PC-9 (cell line): ENCODE data around the gene ZNF674. TPM values are rescaled to one million over a fixed set of nuclear protein-coding genes. Genes with fewer than 3 reads are reported as not detected.

Experiments
- BruUV-seq: library from RNA; stranded (reverse); fragments of 400-500 nt; replicated peaks from 2 replicates; lab custom pipeline; 2021; lab: Mats Ljungman, UMichigan
- CTCF ChIA-PET: fragments of 300-600 bp; sonication (Branson Sonifier 250); formaldehyde crosslinking; loops from one replicate; lab custom pipeline; 2022; ENCODE audit warnings: antibody characterized with exemption; lab: Charles Lee
- POLR2A ChIA-PET: fragments of 300-600 bp; sonication (Branson Sonifier 250); formaldehyde crosslinking; loops from one replicate; lab custom pipeline; 2022; ENCODE audit warnings: antibody characterized with exemption; ENCODE audit not compliant: unreplicated experiment; lab: Charles Lee
- DNase-seq, 2 experiments: peaks; one replicate each; pipeline versions ENCODE4 v3.0.0 to v3.0.0-alpha.2; 2015 to 2022; ENCODE audit warnings: mixed read lengths in 1 of 2
- H2AFZ ChIP-seq: fragments of 200-600 bp; sonication (generic); 2 replicates; pipeline ENCODE4 v1.8.1; 2017; ENCODE audit warnings: antibody characterized with exemption
- H3F3A ChIP-seq: fragments of 200-600 bp; sonication (generic); 2 replicates; pipeline ENCODE4 v1.8.1; 2017; ENCODE audit warnings: antibody characterized with exemption, mild to moderate bottlenecking, low read depth; ENCODE audit not compliant: insufficient read depth
- H3K27ac ChIP-seq: fragments of 200-600 bp; sonication (generic); 2 replicates; pipeline ENCODE4 v1.6.1; 2016; ENCODE audit warnings: mixed run types
- H3K27me3 ChIP-seq: fragments of 200-600 bp; sonication (generic); 2 replicates; pipeline ENCODE4 v1.6.1; 2016; ENCODE audit warnings: low read depth, mixed run types; ENCODE audit not compliant: insufficient read depth
- H3K36me3 ChIP-seq: fragments of 200-600 bp; sonication (generic); 2 replicates; pipeline ENCODE4 v1.6.1; 2016; ENCODE audit warnings: low read depth, mixed run types
- H3K4me1 ChIP-seq: fragments of 200-600 bp; sonication (generic); replicated peaks from 2 replicates; pipeline ENCODE4 v1.6.1; 2016; ENCODE audit warnings: mixed run types; ENCODE audit not compliant: insufficient read depth
- H3K4me2 ChIP-seq: fragments of 200-600 bp; sonication (generic); 2 replicates; pipeline ENCODE4 v1.6.1; 2017; ENCODE audit warnings: mixed run types
- H3K4me3 ChIP-seq: fragments of 200-600 bp; sonication (generic); 2 replicates; pipeline ENCODE4 v1.6.1; 2016; ENCODE audit warnings: mixed run types
- H3K79me2 ChIP-seq: fragments of 200-600 bp; sonication (generic); 2 replicates; pipeline ENCODE4 v1.6.1; 2017; ENCODE audit warnings: low read depth, mixed run types
- H3K9me2 ChIP-seq: fragments of 200-600 bp; sonication (generic); 2 replicates; pipeline ENCODE4 v1.8.1; 2017; ENCODE audit warnings: mild to moderate bottlenecking; ENCODE audit not compliant: insufficient read depth
- H3K9me3 ChIP-seq: fragments of 200-600 bp; sonication (generic); 2 replicates; pipeline ENCODE4 v1.8.1; 2016; ENCODE audit warnings: low read depth; ENCODE audit not compliant: insufficient read depth
- H4K20me1 ChIP-seq: fragments of 200-600 bp; sonication (generic); 2 replicates; pipeline ENCODE4 v1.8.1; 2017; ENCODE audit not compliant: insufficient read depth
- EZH2 ChIP-seq: fragments of 200-600 bp; sonication (generic); IDR thresholded peaks from 2 replicates; pipeline ENCODE4 v1.8.0; 2017; ENCODE audit warnings: antibody characterized with exemption, low read depth
- intact Hi-C: fragments of 100-400 bp; cut with micrococcal nuclease; formaldehyde crosslinking; loops from one replicate; pipeline ENCODE4 v1.10.0; 2022; ENCODE audit not compliant: unreplicated experiment
- total RNA-seq: library from RNA; stranded (reverse); gene quantifications from 2 replicates; pipeline ENCODE4 v1.2.3, GENCODE V29; 2021
- TF ChIP-seq, protein P1 (sequence below): fragments of 200-600 bp; sonication (generic); conservative IDR thresholded peaks from 2 replicates; pipeline ENCODE4 v1.6.1; 2017; ENCODE audit warnings: mixed run types, antibody characterized with exemption, mild to moderate bottlenecking, moderate library complexity

Gene ZNF674
- total RNA-seq, 1 experiment from 2014 or later: 3.9 TPM

- Histone ChIP-seq H3K27ac (no peak overlapping the region), H3K36me3 (no peaks in the 10 kb centered on the region), H3K27me3 (no peaks in the 10 kb centered on the region), H3K4me2 (no peak overlapping the region), H4K20me1 (no peaks in the 10 kb centered on the region), H3K9me3 (no peaks in the 10 kb centered on the region), H3F3A (no peaks in the 10 kb centered on the region), H3K79me2 (no peaks in the 10 kb centered on the region), H3K9me2 (no peaks in the 10 kb centered on the region), H3K4me1 (no peaks in the 10 kb centered on the region), H3K4me3 (no peak overlapping the region), H2AFZ (no peak overlapping the region)
- no TSS peak for BruUV-seq
- ChIA-PET POLR2A (interaction anchor here (0.5 kb wide), 1 partner anchor 310 kb away, joined by 7 read pairs; no protein-coding TSS in a partner anchor), CTCF (no interaction called here)
- TF ChIP-seq, protein P1, sequence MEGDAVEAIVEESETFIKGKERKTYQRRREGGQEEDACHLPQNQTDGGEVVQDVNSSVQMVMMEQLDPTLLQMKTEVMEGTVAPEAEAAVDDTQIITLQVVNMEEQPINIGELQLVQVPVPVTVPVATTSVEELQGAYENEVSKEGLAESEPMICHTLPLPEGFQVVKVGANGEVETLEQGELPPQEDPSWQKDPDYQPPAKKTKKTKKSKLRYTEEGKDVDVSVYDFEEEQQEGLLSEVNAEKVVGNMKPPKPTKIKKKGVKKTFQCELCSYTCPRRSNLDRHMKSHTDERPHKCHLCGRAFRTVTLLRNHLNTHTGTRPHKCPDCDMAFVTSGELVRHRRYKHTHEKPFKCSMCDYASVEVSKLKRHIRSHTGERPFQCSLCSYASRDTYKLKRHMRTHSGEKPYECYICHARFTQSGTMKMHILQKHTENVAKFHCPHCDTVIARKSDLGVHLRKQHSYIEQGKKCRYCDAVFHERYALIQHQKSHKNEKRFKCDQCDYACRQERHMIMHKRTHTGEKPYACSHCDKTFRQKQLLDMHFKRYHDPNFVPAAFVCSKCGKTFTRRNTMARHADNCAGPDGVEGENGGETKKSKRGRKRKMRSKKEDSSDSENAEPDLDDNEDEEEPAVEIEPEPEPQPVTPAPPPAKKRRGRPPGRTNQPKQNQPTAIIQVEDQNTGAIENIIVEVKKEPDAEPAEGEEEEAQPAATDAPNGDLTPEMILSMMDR: no peak
- TF ChIP-seq EZH2: no peak
- no peak for DNase-seq
- intact Hi-C loops: no loop called here
These were observed 39.5 kb upstream of the ZNF674 start for GRCh38 chrX:46584736-46585135.

DNA sequence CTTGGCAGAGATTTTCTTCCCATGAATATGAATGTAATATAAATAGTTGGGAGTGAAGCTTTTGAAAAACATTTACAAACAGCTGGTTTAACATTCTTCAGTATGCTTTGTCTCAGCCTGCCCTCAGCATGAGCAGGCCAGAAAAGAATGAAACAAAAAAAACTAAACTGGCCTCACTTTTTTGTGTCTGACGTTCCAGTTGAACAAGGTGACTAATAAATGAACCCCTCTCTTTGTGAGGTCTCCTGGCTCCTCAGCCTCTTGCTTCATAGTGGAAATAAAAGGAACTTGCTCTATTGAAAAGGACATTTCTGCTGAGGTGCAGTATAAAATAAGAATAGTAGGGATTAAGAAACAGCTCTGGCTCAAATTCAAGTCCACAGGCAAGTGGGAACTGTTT lies 37.7 kb upstream of the ZNF674 start:
- Histone ChIP-seq H3K9me3 (no peaks in the 10 kb centered on the region), H3K36me3 (no peaks in the 10 kb centered on the region), H3K4me2 (no peak overlapping the region), H3K27me3 (no peaks in the 10 kb centered on the region), H4K20me1 (no peaks in the 10 kb centered on the region), H3K79me2 (no peaks in the 10 kb centered on the region), H2AFZ (no peak overlapping the region), H3F3A (no peaks in the 10 kb centered on the region), H3K4me3 (no peak overlapping the region), H3K4me1 (no peaks in the 10 kb centered on the region), H3K9me2 (no peaks in the 10 kb centered on the region), H3K27ac (no peak overlapping the region)
- no TSS peak for BruUV-seq
- ChIA-PET CTCF (no interaction called here), POLR2A (interaction anchor here (0.5 kb wide), 1 partner anchor 77 kb away, joined by 4 read pairs; no protein-coding TSS in a partner anchor)
- no peak for DNase-seq
- intact Hi-C loops: no loop called here
- TF ChIP-seq EZH2: no peak
- TF ChIP-seq, protein P1: no peak

GRCh38 chrX:46582325-46582724 lies 37.1 kb upstream of the ZNF674 start:
- Histone ChIP-seq H3F3A (no peaks in the 10 kb centered on the region), H3K9me3 (no peaks in the 10 kb centered on the region), H3K4me3 (no peak overlapping the region), H4K20me1 (no peaks in the 10 kb centered on the region), H3K36me3 (no peaks in the 10 kb centered on the region), H2AFZ (no peak overlapping the region), H3K4me1 (no peaks in the 10 kb centered on the region), H3K27me3 (no peaks in the 10 kb centered on the region), H3K27ac (no peak overlapping the region), H3K9me2 (no peaks in the 10 kb centered on the region), H3K4me2 (no peak overlapping the region), H3K79me2 (no peaks in the 10 kb centered on the region)
- no TSS peak for BruUV-seq
- POLR2A ChIA-PET: no interaction called here
- CTCF ChIA-PET: no interaction called here
- intact Hi-C loops: no loop called here
- TF ChIP-seq, protein P1: no peak
- no peak for TF ChIP-seq EZH2
- DNase-seq: no peak
